Measurements from ENCODE around the gene KMT2E.

DNA sequence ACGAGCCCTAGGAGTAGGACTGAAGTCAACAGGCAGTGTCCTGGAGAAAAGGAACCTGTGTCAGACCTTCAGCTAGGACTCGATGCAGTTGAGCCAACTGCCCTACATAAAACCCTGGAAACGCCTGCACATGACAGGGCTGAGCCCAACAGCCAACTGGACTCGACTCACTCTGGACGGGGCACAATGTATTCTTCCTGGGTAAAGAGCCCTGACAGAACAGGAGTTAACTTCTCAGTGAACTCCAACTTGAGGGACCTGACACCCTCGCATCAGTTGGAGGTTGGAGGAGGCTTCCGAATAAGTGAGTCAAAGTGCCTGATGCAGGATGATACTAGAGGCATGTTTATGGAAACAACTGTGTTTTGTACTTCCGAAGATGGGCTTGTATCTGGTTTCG, 93.5 kb downstream of the KMT2E start:
- TF ChIP-seq EZH2 (IDR thresholded peaks at IDR 0.05; ENCODE audit: insufficient read depth, poor library complexity, severe bottlenecking) (no peak), EZH2phosphoT487 (IDR thresholded peaks at IDR 0.05; ENCODE audit: insufficient read depth, low read depth) (no peak)

Measured in GM23248 (cell line).